Stimulated activated CD4-positive, alpha-beta T cell treated with anti-CD3 and anti-CD28 coated beads, Interleukin-15, amount 100 ng/mL, for 1 hour (primary cell): Measurements from ENCODE around the gene TMEM161A.
A peak's percentile ranks its signal among the peaks of the same experiment; 100 is the strongest.
"Not testable (repeated sequence)": the region's sequence is repeated elsewhere in the genome, so short reads cannot be mapped to it uniquely, and the experiment has no call there.

ENCODE experiments used
- DNase-seq, 2 donors: peaks; one replicate each; pipeline ENCODE4 v3.0.0-alpha.2; 2020; ENCODE audit warnings: low read depth in 1 of 2, low spot score in 1 of 2

Gene TMEM161A

GRCh38 chr19:19155495-19156219 lies 17.4 kb upstream of the TMEM161A start:
- no peak for DNase-seq

GRCh38 chr19:19154768-19155494 lies 16.7 kb upstream of the TMEM161A start:
- no peak for DNase-seq

- no peak for DNase-seq
These were observed 14.5 kb upstream of the TMEM161A start for GRCh38 chr19:19152668-19153384.

- no peak for DNase-seq
These were observed 13.1 kb upstream of the TMEM161A start for GRCh38 chr19:19151418-19151817.

GRCh38 chr19:19149435-19149834 lies 11.2 kb upstream of the TMEM161A start:
- DNase-seq = no peak

GRCh38 chr19:19148504-19148903 lies 10.2 kb upstream of the TMEM161A start:
- DNase-seq = not testable (repeated sequence)

- DNase-seq = no peak
These were observed 9.1 kb upstream of the TMEM161A start for GRCh38 chr19:19147344-19147743.

- no peak for DNase-seq
These were observed 8.6 kb upstream of the TMEM161A start for GRCh38 chr19:19146865-19147264.

GRCh38 chr19:19145684-19146608 lies 7.7 kb upstream of the TMEM161A start:
- DNase-seq = peak; percentile 76 to 86

- no peak for DNase-seq
These were observed 7.0 kb upstream of the TMEM161A start for GRCh38 chr19:19145281-19145680.

GRCh38 chr19:19142347-19142746 lies 4.1 kb upstream of the TMEM161A start:
- no peak for DNase-seq

GRCh38 chr19:19140476-19140875 lies 2.2 kb upstream of the TMEM161A start:
- no peak for DNase-seq

GRCh38 chr19:19139876-19140229 lies 1.6 kb upstream of the TMEM161A start:
- DNase-seq = no peak

- DNase-seq = no peak
These were observed 646 bp downstream of the TMEM161A start for GRCh38 chr19:19137556-19138108.

GRCh38 chr19:19135713-19136112 lies 2.6 kb downstream of the TMEM161A start:
- not testable (repeated sequence) for DNase-seq

- DNase-seq = peak in 1 of 2 donors; percentile 42
These were observed 3.6 kb downstream of the TMEM161A start for GRCh38 chr19:19134687-19135158.

GRCh38 chr19:19133985-19134384 lies 4.3 kb downstream of the TMEM161A start:
- DNase-seq = no peak

- DNase-seq = no peak
These were observed 5.4 kb downstream of the TMEM161A start for GRCh38 chr19:19132912-19133311.

GRCh38 chr19:19131989-19132388 lies 6.3 kb downstream of the TMEM161A start:
- DNase-seq = no peak

- no peak for DNase-seq
These were observed 12.2 kb downstream of the TMEM161A start for GRCh38 chr19:19126102-19126501.

- no peak for DNase-seq
These were observed 14.9 kb downstream of the TMEM161A start for GRCh38 chr19:19123386-19123785.
